Liver (tissue), 9 donors: ENCODE results near the gene PLP2. TPM values are rescaled to one million over a fixed set of nuclear protein-coding genes. Genes with fewer than 3 reads are reported as not detected.

ENCODE experiments used
- DNase-seq: peaks from one replicate; pipeline ENCODE4 v3.0.0-alpha.2; 2017; ENCODE audit warnings: low spot score
- H3K27ac ChIP-seq, 2 donors: one replicate each; pipeline ENCODE4 v1.7.0; 2013; ENCODE audit warnings: inconsistent platforms in 2 of 2, low read length in 2 of 2, control low read depth in 1 of 2, low read depth in 1 of 2, mild to moderate bottlenecking in 1 of 2
- H3K27me3 ChIP-seq, 4 donors: one replicate each; pipeline versions ENCODE4 v1.6.1 to v1.7.0; 2013; ENCODE audit warnings: low read length in 3 of 4, inconsistent platforms in 1 of 4, mild to moderate bottlenecking in 1 of 4, moderate library complexity in 1 of 4; ENCODE audit not compliant: control insufficient read depth in 4 of 4, insufficient read depth in 4 of 4
- H3K36me3 ChIP-seq, 4 donors: one replicate each; pipeline versions ENCODE4 v1.6.1 to v1.7.0; 2013; ENCODE audit warnings: low read length in 3 of 4, mild to moderate bottlenecking in 3 of 4, low read depth in 1 of 4, moderate library complexity in 1 of 4; ENCODE audit not compliant: control insufficient read depth in 4 of 4, insufficient read depth in 3 of 4
- H3K4me1 ChIP-seq, 4 donors: one replicate each; pipeline versions ENCODE4 v1.6.1 to v1.7.0; 2013; ENCODE audit warnings: low read length in 3 of 4, mild to moderate bottlenecking in 3 of 4, moderate library complexity in 1 of 4; ENCODE audit not compliant: control insufficient read depth in 4 of 4, insufficient read depth in 4 of 4
- H3K4me3 ChIP-seq, 3 donors: one replicate each; pipeline versions ENCODE4 v1.6.1 to v1.7.0; 2013; ENCODE audit warnings: low read length in 3 of 3, control low read depth in 1 of 3, low read depth in 1 of 3, mild to moderate bottlenecking in 1 of 3
- H3K9ac ChIP-seq, 2 donors: one replicate each; pipeline ENCODE4 v1.7.0; 2013; ENCODE audit warnings: low read length in 2 of 2, mild to moderate bottlenecking in 2 of 2, moderate library complexity in 2 of 2, control low read depth in 1 of 2, low read depth in 1 of 2
- H3K9me3 ChIP-seq, 4 donors: one replicate each; pipeline versions ENCODE4 v1.6.1 to v1.7.0; 2013; ENCODE audit warnings: low read length in 3 of 4; ENCODE audit not compliant: control insufficient read depth in 4 of 4
- EGR1 ChIP-seq, 2 donors: IDR thresholded peaks; 2 replicates each; pipeline ENCODE4 v1.6.1; 2016 to 2018; ENCODE audit warnings: antibody characterized with exemption in 2 of 2, low read depth in 2 of 2
- FOXA1 ChIP-seq: IDR thresholded peaks from 2 replicates; pipeline ENCODE4 v1.6.1; 2016; ENCODE audit warnings: antibody characterized with exemption
- FOXA2 ChIP-seq: IDR thresholded peaks from 2 replicates; pipeline ENCODE4 v1.6.1; 2016; ENCODE audit warnings: antibody characterized with exemption
- GABPA ChIP-seq, 2 donors: IDR thresholded peaks in 1 of 2; conservative IDR thresholded peaks in 1 of 2; 2 replicates each; pipeline ENCODE4 v1.6.1; 2016; ENCODE audit warnings: antibody characterized with exemption in 2 of 2, mild to moderate bottlenecking in 1 of 2, moderate library complexity in 1 of 2
- HNF4A ChIP-seq, 2 donors: conservative IDR thresholded peaks; 2 replicates each; pipeline ENCODE4 v1.6.1; 2016; ENCODE audit warnings: antibody characterized with exemption in 2 of 2, mild to moderate bottlenecking in 2 of 2
- HNF4G ChIP-seq: IDR thresholded peaks from 2 replicates; pipeline ENCODE4 v1.6.1; 2016; ENCODE audit warnings: antibody characterized with exemption
- JUND ChIP-seq, 2 donors: IDR thresholded peaks; 2 replicates each; pipeline ENCODE4 v1.6.1; 2016; ENCODE audit warnings: antibody characterized with exemption in 2 of 2
- NR2F2 ChIP-seq: IDR thresholded peaks from 2 replicates; pipeline ENCODE4 v1.6.1; 2016; ENCODE audit warnings: antibody characterized with exemption
- RXRA ChIP-seq, 2 donors: IDR thresholded peaks; 2 replicates each; pipeline ENCODE4 v1.6.1; 2017 to 2018; ENCODE audit warnings: antibody characterized with exemption in 2 of 2, mild to moderate bottlenecking in 1 of 2
- SP1 ChIP-seq: IDR thresholded peaks from 2 replicates; pipeline ENCODE4 v1.6.1; 2018; ENCODE audit warnings: antibody characterized with exemption, mild to moderate bottlenecking
- TAF1 ChIP-seq: conservative IDR thresholded peaks from 2 replicates; pipeline ENCODE4 v1.6.1; 2016; ENCODE audit warnings: antibody characterized with exemption, mild to moderate bottlenecking
- YY1 ChIP-seq: IDR thresholded peaks from 2 replicates; pipeline ENCODE4 v1.6.1; 2016; ENCODE audit warnings: antibody characterized with exemption, mild to moderate bottlenecking
- WGBS: extraction: QIAGEN DNeasy Blood & Tissue Kit; methylation state at CpG from one replicate; pipeline ENCODE4 v1.1.7; 2013; 5-methylcytosine and 5-hydroxymethylcytosine counted together
- polyA plus RNA-seq, 2 donors: library from polyadenylated mRNA; stranded (reverse) in 1 of 2; unstranded in 1 of 2; fragments of 200-250 nt in 1 of 2; fragments of >200 nt in 1 of 2; fragmentation: Nextera tagmentation in 1 of 2; extraction: Ambion mirVana in 1 of 2; gene quantifications; one replicate each; pipeline versions ENCODE4 v1.2.1 to v1.2.3, GENCODE V29; 2013 to 2015
- total RNA-seq, 2 donors: library from RNA; depleted of rRNA; stranded (reverse); fragments of >200 nt; gene quantifications; one replicate each; pipeline ENCODE4 v1.2.3, GENCODE V29; 2014
- TF ChIP-seq, protein P1 (sequence below): fragments of 150-350 bp; IDR thresholded peaks from 2 replicates; pipeline ENCODE4 v1.5.1; 2017; ENCODE audit warnings: improper control_type of control experiment, low read depth, low read length; ENCODE audit not compliant: missing input control
- TF ChIP-seq, protein P2 (sequence below): IDR thresholded peaks from 2 replicates; pipeline ENCODE4 v1.6.1; 2016; ENCODE audit warnings: antibody characterized with exemption
- TF ChIP-seq, protein P3 (sequence below): IDR thresholded peaks from 2 replicates; pipeline ENCODE4 v1.6.1; 2016; ENCODE audit warnings: antibody characterized with exemption, mild to moderate bottlenecking
- TF ChIP-seq, protein P4 (sequence below): IDR thresholded peaks from 2 replicates; pipeline ENCODE4 v1.6.1; 2016; ENCODE audit warnings: antibody characterized with exemption
- donor health status: healthy.
- donor health status: healthy.
- donor health status: healthy.
- donor health status: healthy.
- donor health status: healthy.

The PLP2 gene
- total and polyA plus RNA-seq, 4 donors, result 2.4 to 24.5 (median 14.7) TPM

DNA sequence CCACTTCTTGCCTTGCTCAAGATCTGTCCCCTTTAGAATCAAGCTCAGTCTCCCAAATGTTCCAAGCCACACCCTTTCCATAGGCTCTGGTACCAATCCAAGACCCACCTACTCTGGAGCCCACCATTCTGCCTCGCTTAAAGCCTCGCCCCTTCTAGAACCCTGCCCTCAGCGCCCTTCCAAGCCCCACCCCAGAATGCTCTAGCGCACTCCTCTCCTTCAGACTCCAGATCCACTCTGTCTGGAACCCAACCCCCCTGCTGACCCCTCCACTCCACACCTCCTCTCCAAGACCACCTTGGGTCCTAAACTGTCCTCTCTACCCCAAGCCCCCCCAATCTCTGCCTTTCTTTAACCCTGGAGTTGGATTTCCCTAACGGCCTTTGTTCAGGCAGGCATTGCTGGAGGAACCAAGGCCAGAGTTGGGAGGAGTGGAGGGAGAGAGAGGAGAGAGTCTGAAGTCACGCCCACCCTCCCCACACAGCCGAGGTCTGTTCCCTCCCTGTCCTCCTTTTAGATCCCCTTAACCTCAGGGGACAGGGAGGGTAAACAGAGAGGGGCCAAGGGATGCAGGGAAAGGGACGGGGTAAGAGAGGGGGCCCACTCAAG is 16.9 kb downstream of the PLP2 start:
- Histone ChIP-seq H3K36me3 (no peaks in the 10 kb centered on the region), H3K9ac (no peak overlapping the region), H3K27ac (no peak overlapping the region), H3K4me3 (no peak overlapping the region), H3K9me3 (no peaks in the 10 kb centered on the region), H3K27me3 (no peaks in the 10 kb centered on the region), H3K4me1 (peaks cover 2 to 10% (median 6%) of the 10 kb centered on the region in 4 donors)
- 78% methylated on average over 8 of the region's 8 CpGs for WGBS
- no peak for TF ChIP-seq FOXA1
- no peak for DNase-seq

DNA sequence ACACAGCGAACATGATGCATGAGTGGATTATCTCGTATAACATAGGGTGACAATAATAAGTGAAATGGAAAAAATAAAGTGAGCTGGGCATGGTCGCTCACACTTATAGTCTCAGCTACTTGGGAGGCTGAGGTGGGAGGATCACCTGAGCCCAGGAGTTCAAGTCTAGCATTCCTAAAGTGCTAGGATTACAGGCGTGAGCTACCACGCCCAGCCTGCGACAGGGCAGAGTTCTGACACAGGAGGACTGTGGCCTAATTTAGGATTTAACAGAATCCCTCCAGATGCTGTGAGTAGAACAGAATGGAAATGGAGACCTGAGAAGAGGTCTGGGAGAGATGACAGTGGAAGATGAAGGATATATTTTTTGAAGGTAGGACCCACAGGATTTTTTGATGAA is 17.9 kb downstream of the PLP2 start:
- Histone ChIP-seq H3K27me3 (no peaks in the 10 kb centered on the region), H3K4me1 (peaks cover 2 to 10% (median 6%) of the 10 kb centered on the region in 4 donors), H3K27ac (no peak overlapping the region), H3K9ac (no peak overlapping the region), H3K4me3 (no peak overlapping the region), H3K9me3 (no peaks in the 10 kb centered on the region), H3K36me3 (no peaks in the 10 kb centered on the region)
- TF ChIP-seq SP1 (no peak), EGR1 (IDR thresholded peaks at IDR 0.05; ENCODE audit: low read depth in 2 of 2) (no peak), YY1 (no peak), HNF4A (conservative IDR thresholded peaks at IDR 0.05) (no peak), RXRA (IDR thresholded peaks at IDR 0.05) (no peak), NR2F2 (no peak), FOXA2 (no peak), JUND (IDR thresholded peaks at IDR 0.05) (no peak), GABPA (IDR thresholded peaks at IDR 0.05 in 1 of 2, conservative IDR thresholded peaks at IDR 0.05 in 1 of 2) (no peak), TAF1 (no peak), HNF4G (no peak), FOXA1 (no peak)
- TF ChIP-seq, protein P1, sequence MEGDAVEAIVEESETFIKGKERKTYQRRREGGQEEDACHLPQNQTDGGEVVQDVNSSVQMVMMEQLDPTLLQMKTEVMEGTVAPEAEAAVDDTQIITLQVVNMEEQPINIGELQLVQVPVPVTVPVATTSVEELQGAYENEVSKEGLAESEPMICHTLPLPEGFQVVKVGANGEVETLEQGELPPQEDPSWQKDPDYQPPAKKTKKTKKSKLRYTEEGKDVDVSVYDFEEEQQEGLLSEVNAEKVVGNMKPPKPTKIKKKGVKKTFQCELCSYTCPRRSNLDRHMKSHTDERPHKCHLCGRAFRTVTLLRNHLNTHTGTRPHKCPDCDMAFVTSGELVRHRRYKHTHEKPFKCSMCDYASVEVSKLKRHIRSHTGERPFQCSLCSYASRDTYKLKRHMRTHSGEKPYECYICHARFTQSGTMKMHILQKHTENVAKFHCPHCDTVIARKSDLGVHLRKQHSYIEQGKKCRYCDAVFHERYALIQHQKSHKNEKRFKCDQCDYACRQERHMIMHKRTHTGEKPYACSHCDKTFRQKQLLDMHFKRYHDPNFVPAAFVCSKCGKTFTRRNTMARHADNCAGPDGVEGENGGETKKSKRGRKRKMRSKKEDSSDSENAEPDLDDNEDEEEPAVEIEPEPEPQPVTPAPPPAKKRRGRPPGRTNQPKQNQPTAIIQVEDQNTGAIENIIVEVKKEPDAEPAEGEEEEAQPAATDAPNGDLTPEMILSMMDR, result no peak
- TF ChIP-seq, protein P2, sequence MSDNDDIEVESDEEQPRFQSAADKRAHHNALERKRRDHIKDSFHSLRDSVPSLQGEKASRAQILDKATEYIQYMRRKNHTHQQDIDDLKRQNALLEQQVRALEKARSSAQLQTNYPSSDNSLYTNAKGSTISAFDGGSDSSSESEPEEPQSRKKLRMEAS, result no peak
- TF ChIP-seq, protein P3, sequence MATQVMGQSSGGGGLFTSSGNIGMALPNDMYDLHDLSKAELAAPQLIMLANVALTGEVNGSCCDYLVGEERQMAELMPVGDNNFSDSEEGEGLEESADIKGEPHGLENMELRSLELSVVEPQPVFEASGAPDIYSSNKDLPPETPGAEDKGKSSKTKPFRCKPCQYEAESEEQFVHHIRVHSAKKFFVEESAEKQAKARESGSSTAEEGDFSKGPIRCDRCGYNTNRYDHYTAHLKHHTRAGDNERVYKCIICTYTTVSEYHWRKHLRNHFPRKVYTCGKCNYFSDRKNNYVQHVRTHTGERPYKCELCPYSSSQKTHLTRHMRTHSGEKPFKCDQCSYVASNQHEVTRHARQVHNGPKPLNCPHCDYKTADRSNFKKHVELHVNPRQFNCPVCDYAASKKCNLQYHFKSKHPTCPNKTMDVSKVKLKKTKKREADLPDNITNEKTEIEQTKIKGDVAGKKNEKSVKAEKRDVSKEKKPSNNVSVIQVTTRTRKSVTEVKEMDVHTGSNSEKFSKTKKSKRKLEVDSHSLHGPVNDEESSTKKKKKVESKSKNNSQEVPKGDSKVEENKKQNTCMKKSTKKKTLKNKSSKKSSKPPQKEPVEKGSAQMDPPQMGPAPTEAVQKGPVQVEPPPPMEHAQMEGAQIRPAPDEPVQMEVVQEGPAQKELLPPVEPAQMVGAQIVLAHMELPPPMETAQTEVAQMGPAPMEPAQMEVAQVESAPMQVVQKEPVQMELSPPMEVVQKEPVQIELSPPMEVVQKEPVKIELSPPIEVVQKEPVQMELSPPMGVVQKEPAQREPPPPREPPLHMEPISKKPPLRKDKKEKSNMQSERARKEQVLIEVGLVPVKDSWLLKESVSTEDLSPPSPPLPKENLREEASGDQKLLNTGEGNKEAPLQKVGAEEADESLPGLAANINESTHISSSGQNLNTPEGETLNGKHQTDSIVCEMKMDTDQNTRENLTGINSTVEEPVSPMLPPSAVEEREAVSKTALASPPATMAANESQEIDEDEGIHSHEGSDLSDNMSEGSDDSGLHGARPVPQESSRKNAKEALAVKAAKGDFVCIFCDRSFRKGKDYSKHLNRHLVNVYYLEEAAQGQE, result no peak
- TF ChIP-seq, protein P4, sequence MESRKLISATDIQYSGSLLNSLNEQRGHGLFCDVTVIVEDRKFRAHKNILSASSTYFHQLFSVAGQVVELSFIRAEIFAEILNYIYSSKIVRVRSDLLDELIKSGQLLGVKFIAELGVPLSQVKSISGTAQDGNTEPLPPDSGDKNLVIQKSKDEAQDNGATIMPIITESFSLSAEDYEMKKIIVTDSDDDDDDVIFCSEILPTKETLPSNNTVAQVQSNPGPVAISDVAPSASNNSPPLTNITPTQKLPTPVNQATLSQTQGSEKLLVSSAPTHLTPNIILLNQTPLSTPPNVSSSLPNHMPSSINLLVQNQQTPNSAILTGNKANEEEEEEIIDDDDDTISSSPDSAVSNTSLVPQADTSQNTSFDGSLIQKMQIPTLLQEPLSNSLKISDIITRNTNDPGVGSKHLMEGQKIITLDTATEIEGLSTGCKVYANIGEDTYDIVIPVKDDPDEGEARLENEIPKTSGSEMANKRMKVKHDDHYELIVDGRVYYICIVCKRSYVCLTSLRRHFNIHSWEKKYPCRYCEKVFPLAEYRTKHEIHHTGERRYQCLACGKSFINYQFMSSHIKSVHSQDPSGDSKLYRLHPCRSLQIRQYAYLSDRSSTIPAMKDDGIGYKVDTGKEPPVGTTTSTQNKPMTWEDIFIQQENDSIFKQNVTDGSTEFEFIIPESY, result no peak
- WGBS, result 79% methylated on average over 6 of the region's 6 CpGs
- DNase-seq, result no peak
